GM21423 (cell line): ENCODE data around the gene AQP10.
"Not testable (repeated sequence)": the region's sequence is repeated elsewhere in the genome, so short reads cannot be mapped to it uniquely, and the experiment has no call there.

Experiments used
- ATAC-seq: cut with Tn5 transposase; IDR thresholded peaks from one replicate; pipeline ENCODE4 v1.9.1; 2021; ENCODE audit warnings: mild to moderate bottlenecking, moderate library complexity; ENCODE audit not compliant: unreplicated experiment

The AQP10 gene

DNA sequence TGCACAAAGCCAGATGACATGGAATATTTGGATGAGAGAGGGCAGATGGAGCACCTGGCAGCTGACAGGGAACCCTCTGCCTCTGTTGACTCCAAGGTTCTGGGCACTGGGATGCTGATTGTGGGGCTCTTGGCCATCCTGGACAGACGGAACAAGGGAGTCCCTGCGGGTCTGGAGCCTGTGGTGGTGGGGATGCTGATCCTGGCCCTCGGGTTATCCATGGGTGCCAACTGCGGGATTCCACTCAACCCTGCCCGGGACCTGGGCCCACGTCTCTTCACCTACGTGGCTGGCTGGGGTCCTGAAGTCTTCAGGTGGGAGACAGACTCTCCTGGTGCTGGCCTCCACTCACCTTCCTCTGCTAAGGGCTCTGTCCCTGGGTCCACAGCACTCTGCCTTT, 2.6 kb downstream of the AQP10 start:
- no peak for ATAC-seq

- ATAC-seq, result no peak
These were observed 3.3 kb downstream of the AQP10 start for GRCh38 chr1:154324241-154324640.

- peak; percentile 42 for ATAC-seq
These were observed 4.0 kb downstream of the AQP10 start, which contains the start of gene ATP8B2 for GRCh38 chr1:154324669-154325582. Gene ATP8B2 (plus strand): TSS chr1:154325525. CDS start chr1:154328142, 2,617 bp downstream.

DNA sequence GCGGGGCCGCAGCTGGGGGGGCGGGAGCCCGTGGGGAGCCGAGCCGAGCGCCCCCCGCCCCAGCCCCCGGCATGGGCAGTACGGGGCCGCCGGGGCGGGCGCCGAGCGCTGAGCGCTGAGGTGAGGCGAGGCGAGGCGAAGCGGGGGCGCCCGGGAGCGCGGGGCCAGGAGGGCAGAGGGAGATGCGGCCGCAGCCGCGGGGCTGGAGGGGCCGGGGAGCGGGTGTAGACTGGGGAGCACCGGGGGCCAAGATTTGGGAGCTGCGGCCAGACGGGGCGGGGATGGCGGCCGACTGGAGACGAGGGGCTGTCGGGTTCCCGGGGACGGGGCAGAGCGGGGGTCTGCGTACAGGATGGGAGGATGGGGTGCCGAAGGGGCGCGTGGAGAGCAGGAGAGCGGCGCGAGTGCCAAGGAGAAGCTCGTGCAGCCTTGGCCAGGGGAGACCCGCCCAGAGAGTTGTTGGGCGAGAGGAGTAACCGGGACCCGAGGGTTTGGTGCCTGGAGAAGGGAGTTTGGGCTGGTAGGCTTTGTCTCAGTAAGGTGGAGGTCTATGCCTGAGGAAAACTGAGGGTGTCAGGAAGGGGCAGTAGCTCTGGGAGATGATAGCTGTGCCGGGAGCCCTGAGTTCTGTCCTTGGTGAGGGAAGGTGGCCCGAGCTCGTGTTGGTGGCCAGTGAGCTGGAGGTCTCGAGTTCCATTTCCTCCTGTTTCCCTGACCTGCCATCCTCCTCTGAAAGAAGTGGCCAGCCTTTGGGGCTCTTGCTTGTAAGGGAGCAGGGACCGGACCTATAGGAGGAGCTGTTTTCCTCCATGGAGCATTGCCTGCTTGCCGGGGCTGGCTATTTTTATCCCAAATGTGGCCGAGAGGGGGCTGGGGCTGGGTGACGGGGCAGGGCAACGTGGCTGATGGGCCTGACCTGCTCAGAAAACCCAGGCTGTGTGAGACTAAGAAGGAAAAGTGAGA, 5.0 kb downstream of the AQP10 start:
- ATAC-seq, result peak; percentile 29

GRCh38 chr1:154326546-154327465, 5.9 kb downstream of the AQP10 start:
- ATAC-seq, result no peak

GRCh38 chr1:154327466-154328317, 6.8 kb downstream of the AQP10 start:
- no peak for ATAC-seq

DNA sequence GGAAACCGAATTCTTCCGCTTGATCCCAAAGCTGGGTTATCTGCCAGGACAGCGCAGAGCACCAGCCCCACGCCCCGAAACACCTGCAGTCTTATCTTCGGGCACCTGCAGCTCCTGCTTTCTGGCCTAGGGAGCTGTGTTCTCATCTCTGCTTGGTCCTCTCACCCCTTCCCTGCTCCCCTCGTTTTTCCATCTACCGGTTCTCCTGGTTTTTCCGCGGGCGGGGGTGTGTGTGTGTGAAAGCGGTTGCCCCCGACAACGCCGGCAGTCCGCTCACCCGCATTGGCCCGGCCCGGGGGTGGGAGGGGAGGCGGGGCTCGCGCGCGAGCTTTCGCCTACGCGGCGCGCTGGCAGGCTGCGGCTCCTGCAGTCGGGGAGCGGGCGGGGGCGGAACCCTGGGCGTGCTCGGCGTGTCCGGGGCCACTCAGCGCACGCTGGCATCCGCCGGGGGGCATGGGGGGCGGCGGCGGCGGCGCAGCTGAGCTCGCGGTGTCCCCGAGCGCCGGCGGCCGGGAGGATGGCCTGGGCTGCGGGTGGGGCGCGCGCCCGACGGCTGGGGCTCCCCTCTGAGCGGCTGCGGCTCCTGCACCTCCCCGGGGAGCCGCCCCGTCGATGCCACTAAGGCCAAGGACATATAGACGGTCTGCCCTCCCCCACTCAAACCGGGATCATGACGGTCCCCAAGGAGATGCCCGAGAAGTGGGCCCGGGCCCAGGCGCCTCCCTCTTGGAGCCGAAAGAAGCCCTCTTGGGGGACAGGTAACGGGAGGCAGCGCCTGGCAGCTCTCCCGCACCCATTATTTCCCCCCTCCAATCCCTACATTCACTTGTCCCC, 7.6 kb downstream of the AQP10 start:
- peak; percentile 34 for ATAC-seq

DNA sequence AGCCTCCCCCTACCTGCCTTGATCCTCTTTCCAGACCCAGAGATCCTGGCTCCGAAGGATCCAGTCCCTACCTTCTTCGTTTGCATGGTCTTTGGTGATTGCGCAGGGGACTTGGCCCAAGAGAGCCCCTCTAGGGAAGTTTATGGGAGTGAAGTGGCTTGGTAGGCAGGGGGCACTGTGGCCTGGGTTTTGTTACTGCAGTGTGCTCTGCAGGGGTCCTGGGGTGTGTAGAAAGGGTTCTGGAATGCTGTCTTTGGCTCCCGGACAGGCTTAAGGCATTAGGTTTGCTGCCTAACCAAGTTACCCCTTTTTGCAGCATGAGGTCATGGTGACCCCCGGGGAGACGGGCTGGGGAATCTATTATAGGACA, 8.2 kb downstream of the AQP10 start:
- no peak for ATAC-seq

DNA sequence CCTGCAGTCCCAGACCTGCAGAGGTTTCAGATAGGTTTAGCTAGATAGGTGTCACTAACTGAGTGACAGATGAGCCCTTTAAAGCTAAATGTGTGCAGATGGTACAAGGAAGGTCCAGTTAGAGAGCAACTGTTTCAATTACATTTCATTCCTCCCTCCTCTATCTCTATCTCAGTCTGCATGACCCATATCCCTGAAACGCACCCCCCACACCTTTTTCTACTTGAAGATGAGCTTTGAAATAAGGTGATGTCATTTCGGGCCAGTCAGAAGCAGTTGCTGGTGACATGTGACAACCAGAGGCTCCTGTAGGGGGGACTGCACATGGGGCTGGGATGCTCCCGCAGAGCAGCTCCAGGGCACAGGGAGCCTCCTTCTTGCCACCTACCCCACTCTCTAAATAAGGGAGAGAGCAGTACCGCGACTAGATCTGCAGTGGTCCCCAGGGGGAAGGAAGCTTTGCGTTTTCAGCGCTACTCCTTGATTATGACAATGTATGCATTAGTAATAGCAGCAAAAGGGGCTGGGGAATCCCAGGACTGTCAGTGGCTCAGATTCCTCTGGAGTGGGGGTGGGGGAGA, 8.7 kb downstream of the AQP10 start:
- ATAC-seq, result no peak

- no peak for ATAC-seq
These were observed 9.8 kb downstream of the AQP10 start for GRCh38 chr1:154330669-154331068.

DNA sequence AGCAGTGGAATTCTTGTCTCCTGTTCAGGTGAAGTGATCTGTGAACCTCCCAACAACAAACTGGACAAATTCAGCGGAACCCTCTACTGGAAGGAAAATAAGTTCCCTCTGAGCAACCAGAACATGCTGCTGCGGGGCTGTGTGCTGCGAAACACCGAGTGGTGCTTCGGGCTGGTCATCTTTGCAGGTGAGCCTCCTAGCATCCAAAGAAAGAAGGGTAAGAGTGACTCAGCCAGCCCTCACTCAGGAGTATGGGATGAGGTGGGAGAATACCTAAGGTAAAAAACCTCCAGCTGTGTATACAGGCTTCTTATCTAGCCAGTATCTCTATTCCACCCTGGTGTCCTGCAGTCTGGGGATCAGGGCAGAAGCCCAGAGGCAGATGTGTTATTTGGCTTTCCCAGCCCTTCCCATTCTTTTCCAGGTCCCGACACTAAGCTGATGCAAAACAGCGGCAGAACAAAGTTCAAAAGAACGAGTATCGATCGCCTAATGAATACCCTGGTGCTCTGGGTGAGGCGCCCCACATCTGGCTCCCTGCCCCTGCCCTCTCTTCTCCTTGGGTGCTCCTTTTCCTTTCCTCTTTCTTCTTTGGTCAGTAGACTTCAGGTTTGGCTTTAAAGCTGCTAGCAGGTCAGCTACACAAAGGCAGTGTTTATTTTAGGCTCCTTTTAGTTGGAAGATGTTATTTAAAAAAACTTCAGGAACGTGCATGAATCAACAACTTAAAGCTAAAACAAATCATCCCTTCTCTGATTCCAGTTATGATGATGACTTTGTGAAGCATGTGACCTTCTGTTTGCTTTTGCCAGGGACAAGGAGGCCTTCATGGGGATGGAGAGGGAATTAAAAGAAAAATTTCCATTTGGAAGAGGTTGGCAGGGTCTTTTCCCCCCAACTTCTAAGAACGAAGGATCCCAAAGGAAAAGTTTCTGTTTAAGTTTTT, 13.5 kb downstream of the AQP10 start:
- no peak for ATAC-seq

GRCh38 chr1:154335025-154335714, 14.3 kb downstream of the AQP10 start:
- ATAC-seq, result peak; percentile 58

- ATAC-seq, result no peak
These were observed 16.5 kb downstream of the AQP10 start for GRCh38 chr1:154337253-154337894.

DNA sequence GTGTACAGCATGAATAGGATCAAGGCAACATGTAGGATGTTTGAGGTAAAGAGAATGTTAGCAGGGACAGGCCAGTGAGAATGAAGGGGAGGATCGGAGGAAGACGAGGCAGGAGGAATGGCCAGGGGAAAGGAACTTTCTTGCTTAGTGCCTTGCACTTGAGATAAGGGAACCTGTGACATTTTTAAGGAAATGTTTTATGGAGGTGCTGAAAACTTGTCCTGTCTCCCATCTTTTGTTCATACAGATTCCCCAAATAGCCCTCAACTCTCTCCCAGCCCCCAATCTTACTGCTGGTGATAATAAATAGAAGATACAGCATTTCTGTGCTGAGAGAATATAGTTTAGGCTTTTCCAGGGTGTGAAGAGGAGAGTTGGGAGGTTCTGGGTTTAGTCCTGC, 18.0 kb downstream of the AQP10 start:
- no peak for ATAC-seq

DNA sequence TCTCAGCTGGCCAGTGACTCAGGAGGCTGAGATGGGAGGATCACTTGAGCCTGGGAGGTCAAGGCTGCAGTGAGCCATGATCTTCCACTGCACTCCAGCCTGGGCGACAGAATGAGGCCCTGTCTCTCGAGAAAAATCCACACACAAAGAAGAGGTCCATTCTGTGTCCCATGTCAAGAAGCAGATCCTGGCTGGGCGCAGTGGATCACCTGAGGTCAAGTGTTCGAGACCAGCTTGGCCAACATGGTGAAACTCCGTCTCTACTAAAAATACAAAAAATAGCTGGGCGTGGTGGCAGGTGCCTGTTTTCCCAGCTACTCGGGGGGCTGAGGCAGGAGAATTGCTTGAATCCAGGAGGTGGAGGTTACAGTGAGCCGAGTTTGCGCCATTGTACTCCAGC, 20.5 kb downstream of the AQP10 start:
- ATAC-seq, result not testable (repeated sequence)

DNA sequence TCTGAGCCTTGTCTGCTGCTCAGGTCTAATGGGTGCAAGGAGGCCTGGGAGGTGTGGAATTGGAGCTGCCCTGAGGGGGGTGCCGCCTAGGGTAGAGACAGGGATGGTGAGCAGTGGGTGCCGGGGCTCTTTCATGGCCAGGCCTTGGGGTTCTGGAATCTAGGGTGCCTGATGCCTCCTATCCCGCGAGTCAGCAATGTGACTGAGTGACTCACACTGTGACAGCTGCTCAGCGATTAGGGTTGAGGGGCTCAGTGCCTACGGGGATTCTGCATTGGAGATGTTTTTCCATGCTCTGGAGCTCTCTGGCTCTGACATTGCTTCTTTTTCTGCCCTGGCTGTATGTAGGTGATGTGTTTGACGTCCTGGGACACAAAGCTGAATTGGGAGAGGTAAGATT, 21.2 kb downstream of the AQP10 start:
- no peak for ATAC-seq
